Esophagus squamous epithelium (tissue), 5 donors: ENCODE results near the gene UBE2O. TPM values are rescaled to one million over a fixed set of nuclear protein-coding genes. Genes with fewer than 3 reads are reported as not detected.
A peak's percentile ranks its signal among the peaks of the same experiment; 100 is the strongest.

Experiments used
- DNase-seq: peaks from one replicate; lab custom pipeline; 2025; lab: John Stamatoyannopoulos, UW
- H3K27ac ChIP-seq, 4 donors: fragments of 200-600 bp; sonication (generic); one replicate each; pipeline ENCODE4 v1.5.1; 2016 to 2019; ENCODE audit warnings: mild to moderate bottlenecking in 1 of 4
- H3K27me3 ChIP-seq, 4 donors: fragments of 200-600 bp; sonication (generic); 1 replicate in 3 of 4; 2 replicates in 1 of 4; pipeline versions ENCODE4 v1.5.1 to v1.6.0; 2017 to 2021; ENCODE audit warnings: antibody characterized with exemption in 1 of 4
- H3K36me3 ChIP-seq, 3 donors: fragments of 200-600 bp; sonication (generic); one replicate each; pipeline ENCODE4 v1.5.1; 2016 to 2019
- H3K4me1 ChIP-seq, 3 donors: fragments of 200-600 bp; sonication (generic); one replicate each; pipeline ENCODE4 v1.5.1; 2017 to 2019
- H3K4me3 ChIP-seq, 4 donors: fragments of 200-600 bp; sonication (generic); 1 replicate in 3 of 4; 2 replicates in 1 of 4; pipeline ENCODE4 v1.5.1; 2016 to 2019; ENCODE audit warnings: mild to moderate bottlenecking in 2 of 4, moderate library complexity in 1 of 4
- H3K9me3 ChIP-seq, 3 donors: fragments of 200-600 bp; sonication (generic); one replicate each; pipeline ENCODE4 v1.5.1; 2016 to 2019
- CTCF ChIP-seq, 6 experiments: fragments of 450-650 bp in 4 of 6; fragments of 200-600 bp in 2 of 6; sonication (generic) in 2 of 6; IDR thresholded peaks; one replicate each; pipeline ENCODE4 v1.5.1; 2016 to 2019; ENCODE audit warnings: antibody characterized with exemption in 6 of 6, mild to moderate bottlenecking in 4 of 6, moderate library complexity in 4 of 6
- POLR2A ChIP-seq, 4 donors: fragments of 450-650 bp; IDR thresholded peaks; one replicate each; pipeline ENCODE4 v1.6.1; 2017; ENCODE audit warnings: antibody characterized with exemption in 4 of 4, mild to moderate bottlenecking in 4 of 4, moderate library complexity in 3 of 4
- WGBS, 2 donors: methylation state at CpG; one replicate each; pipeline ENCODE4 v1.1.5; 2018; 5-methylcytosine and 5-hydroxymethylcytosine counted together
- intact Hi-C: fragments of 100-400 bp; cut with DNase I; formaldehyde crosslinking; loops from one replicate; pipeline ENCODE4 v1.15.0; 2022
- total RNA-seq, 4 donors: library from RNA; depleted of rRNA; stranded (reverse); fragments of >200 nt; gene quantifications; one replicate each; pipeline ENCODE4 v1.1.0, GENCODE V29; 2016
- donor health status: DM: yes; HTN: yes; CAD: no.

Gene UBE2O
- total RNA-seq, 4 donors from 2014 or later, result 11.9 to 19.8 (median 16.3) TPM

- peaks cover 4 to 68% (median 6%) of the 10 kb centered on the region in 3 donors for H3K36me3 ChIP-seq
- no peak for DNase-seq
- no peak for TF ChIP-seq POLR2A (IDR thresholded peaks at IDR 0.05)
- TF ChIP-seq CTCF (IDR thresholded peaks at IDR 0.05), result no peak
- peaks cover 0 to 10% (median 0%) of the 10 kb centered on the region in 4 donors for H3K27me3 ChIP-seq
- peaks cover 12 to 35% (median 16%) of the 10 kb centered on the region in 3 donors for H3K4me1 ChIP-seq
- no peaks in the 10 kb centered on the region for H3K9me3 ChIP-seq
- no peak overlapping the region for H3K4me3 ChIP-seq
- intact Hi-C loops, result no loop called here
- no peak overlapping the region for H3K27ac ChIP-seq
- WGBS, 2 donors, result 73 to 85% methylated on average over 9 to 14 of the region's 16 CpGs
Measured at GRCh38 chr17:76388966-76389888, 63.7 kb downstream of the UBE2O start.

- TF ChIP-seq CTCF (IDR thresholded peaks at IDR 0.05), result no peak
- TF ChIP-seq POLR2A (IDR thresholded peaks at IDR 0.05), result no peak
Measured at GRCh38 chr17:76386966-76387765, 65.8 kb downstream of the UBE2O start.

GRCh38 chr17:76385892-76386786 is 66.8 kb downstream of the UBE2O start:
- H3K9me3 ChIP-seq, result no peaks in the 10 kb centered on the region
- H3K27me3 ChIP-seq, result peaks cover 0 to 19% (median 0%) of the 10 kb centered on the region in 4 donors
- peaks cover 23 to 62% (median 28%) of the 10 kb centered on the region in 3 donors for H3K4me1 ChIP-seq
- TF ChIP-seq POLR2A (IDR thresholded peaks at IDR 0.05) (no peak), CTCF (IDR thresholded peaks at IDR 0.05) (peak; percentile 81 to 94 (median 90))
- peak overlapping the region; percentile 60 to 87 (median 66) for H3K4me3 ChIP-seq
- DNase-seq, result no peak
- intact Hi-C loops, result no loop called here
- peaks cover 2 to 37% (median 4%) of the 10 kb centered on the region in 3 donors for H3K36me3 ChIP-seq
- WGBS, 2 donors, result 4 to 46% methylated on average over 4 to 10 of the region's 52 CpGs
- peak overlapping the region; percentile 84 to 92 (median 88) for H3K27ac ChIP-seq

More at GRCh38 chr17:76386966-76387765, 65.8 kb downstream of the UBE2O start:
- intact Hi-C loops, result no loop called here
- WGBS, 2 donors, result 91 to 100% methylated on average over 3 to 8 of the region's 31 CpGs
- Histone ChIP-seq H3K4me3 (no peak overlapping the region), H3K9me3 (no peaks in the 10 kb centered on the region), H3K4me1 (peaks cover 23 to 55% (median 23%) of the 10 kb centered on the region in 3 donors), H3K36me3 (peaks cover 4 to 48% (median 6%) of the 10 kb centered on the region in 3 donors), H3K27me3 (peaks cover 0 to 19% (median 0%) of the 10 kb centered on the region in 4 donors), H3K27ac (no peak overlapping the region)
- no peak for DNase-seq

GRCh38 chr17:76384987-76385891 is 67.7 kb downstream of the UBE2O start:
- Histone ChIP-seq H3K27ac (peak overlapping the region; percentile 84 to 92 (median 88)), H3K4me3 (peak overlapping the region; percentile 60 to 87 (median 66)), H3K9me3 (no peaks in the 10 kb centered on the region), H3K36me3 (peaks cover 0 to 28% (median 0%) of the 10 kb centered on the region in 3 donors), H3K4me1 (peaks cover 23 to 62% (median 28%) of the 10 kb centered on the region in 3 donors), H3K27me3 (peaks cover 0 to 19% (median 0%) of the 10 kb centered on the region in 4 donors)
- intact Hi-C loops, result no loop called here
- 2% methylated on average over 7 of the region's 74 CpGs; no CpG with 5 or more reads in 1 of the 2 donors for WGBS, 2 donors
- no peak for TF ChIP-seq CTCF (IDR thresholded peaks at IDR 0.05)
- TF ChIP-seq POLR2A (IDR thresholded peaks at IDR 0.05), result no peak
- no peak for DNase-seq
